ENCODE data around the gene LRMDA.

The LRMDA gene

GRCh38 chr10:75397496-75398199, 33.8 kb upstream of the LRMDA start:
- peaks cover 92% of the 10 kb centered on the region for H3K27me3 ChIP-seq (ENCODE audit: control insufficient read depth, insufficient read depth, low read length)
- no peaks in the 10 kb centered on the region for H3K9me3 ChIP-seq (ENCODE audit: control insufficient read depth, insufficient read depth, low read depth, low read length)
- H3K27ac ChIP-seq (ENCODE audit: low read depth, low read length): no peak overlapping the region
- peaks cover 10% of the 10 kb centered on the region for H3K4me1 ChIP-seq (ENCODE audit: control insufficient read depth, insufficient read depth, low read length)
- peak overlapping the region; percentile 78 for H3K4me3 ChIP-seq (ENCODE audit: low read depth, low read length)
- H3K9ac ChIP-seq (ENCODE audit: low read length): peak overlapping the region; percentile 59
- no peaks in the 10 kb centered on the region for H3K36me3 ChIP-seq (ENCODE audit: control insufficient read depth, insufficient read depth, low read length)

- H3K36me3 ChIP-seq (ENCODE audit: control insufficient read depth, insufficient read depth, low read length): no peaks in the 10 kb centered on the region
- peaks cover 92% of the 10 kb centered on the region for H3K27me3 ChIP-seq (ENCODE audit: control insufficient read depth, insufficient read depth, low read length)
- no peak overlapping the region for H3K27ac ChIP-seq (ENCODE audit: low read depth, low read length)
- peak overlapping the region; percentile 78 for H3K4me3 ChIP-seq (ENCODE audit: low read depth, low read length)
- H3K9ac ChIP-seq (ENCODE audit: low read length): peak overlapping the region; percentile 94
- peaks cover 14% of the 10 kb centered on the region for H3K4me1 ChIP-seq (ENCODE audit: control insufficient read depth, insufficient read depth, low read length)
- H3K9me3 ChIP-seq (ENCODE audit: control insufficient read depth, insufficient read depth, low read depth, low read length): no peaks in the 10 kb centered on the region
Observed at GRCh38 chr10:75398200-75398691, 33.2 kb upstream of the LRMDA start.

- Histone ChIP-seq H3K4me1 (ENCODE audit: control insufficient read depth, insufficient read depth, low read length) (peaks cover 15% of the 10 kb centered on the region), H3K9ac (ENCODE audit: low read length) (peak overlapping the region; percentile 94), H3K36me3 (ENCODE audit: control insufficient read depth, insufficient read depth, low read length) (no peaks in the 10 kb centered on the region), H3K9me3 (ENCODE audit: control insufficient read depth, insufficient read depth, low read depth, low read length) (no peaks in the 10 kb centered on the region), H3K4me3 (ENCODE audit: low read depth, low read length) (peak overlapping the region; percentile 78), H3K27me3 (ENCODE audit: control insufficient read depth, insufficient read depth, low read length) (peaks cover 92% of the 10 kb centered on the region), H3K27ac (ENCODE audit: low read depth, low read length) (no peak overlapping the region)
Observed at GRCh38 chr10:75398692-75399460, 32.5 kb upstream of the LRMDA start.

GRCh38 chr10:75399461-75400162, 31.8 kb upstream of the LRMDA start:
- peaks cover 22% of the 10 kb centered on the region for H3K4me1 ChIP-seq (ENCODE audit: control insufficient read depth, insufficient read depth, low read length)
- no peaks in the 10 kb centered on the region for H3K9me3 ChIP-seq (ENCODE audit: control insufficient read depth, insufficient read depth, low read depth, low read length)
- H3K27ac ChIP-seq (ENCODE audit: low read depth, low read length): no peak overlapping the region
- peak overlapping the region; percentile 78 for H3K4me3 ChIP-seq (ENCODE audit: low read depth, low read length)
- no peaks in the 10 kb centered on the region for H3K36me3 ChIP-seq (ENCODE audit: control insufficient read depth, insufficient read depth, low read length)
- peak overlapping the region; percentile 94 for H3K9ac ChIP-seq (ENCODE audit: low read length)
- H3K27me3 ChIP-seq (ENCODE audit: control insufficient read depth, insufficient read depth, low read length): peaks cover 92% of the 10 kb centered on the region

GRCh38 chr10:75400163-75400770, 31.2 kb upstream of the LRMDA start:
- Histone ChIP-seq H3K9ac (ENCODE audit: low read length) (peak overlapping the region; percentile 94), H3K4me3 (ENCODE audit: low read depth, low read length) (peak overlapping the region; percentile 78), H3K36me3 (ENCODE audit: control insufficient read depth, insufficient read depth, low read length) (no peaks in the 10 kb centered on the region), H3K9me3 (ENCODE audit: control insufficient read depth, insufficient read depth, low read depth, low read length) (no peaks in the 10 kb centered on the region), H3K27me3 (ENCODE audit: control insufficient read depth, insufficient read depth, low read length) (peaks cover 92% of the 10 kb centered on the region), H3K4me1 (ENCODE audit: control insufficient read depth, insufficient read depth, low read length) (peaks cover 28% of the 10 kb centered on the region), H3K27ac (ENCODE audit: low read depth, low read length) (no peak overlapping the region; the same call in 1 of the 2 replicates)

DNA sequence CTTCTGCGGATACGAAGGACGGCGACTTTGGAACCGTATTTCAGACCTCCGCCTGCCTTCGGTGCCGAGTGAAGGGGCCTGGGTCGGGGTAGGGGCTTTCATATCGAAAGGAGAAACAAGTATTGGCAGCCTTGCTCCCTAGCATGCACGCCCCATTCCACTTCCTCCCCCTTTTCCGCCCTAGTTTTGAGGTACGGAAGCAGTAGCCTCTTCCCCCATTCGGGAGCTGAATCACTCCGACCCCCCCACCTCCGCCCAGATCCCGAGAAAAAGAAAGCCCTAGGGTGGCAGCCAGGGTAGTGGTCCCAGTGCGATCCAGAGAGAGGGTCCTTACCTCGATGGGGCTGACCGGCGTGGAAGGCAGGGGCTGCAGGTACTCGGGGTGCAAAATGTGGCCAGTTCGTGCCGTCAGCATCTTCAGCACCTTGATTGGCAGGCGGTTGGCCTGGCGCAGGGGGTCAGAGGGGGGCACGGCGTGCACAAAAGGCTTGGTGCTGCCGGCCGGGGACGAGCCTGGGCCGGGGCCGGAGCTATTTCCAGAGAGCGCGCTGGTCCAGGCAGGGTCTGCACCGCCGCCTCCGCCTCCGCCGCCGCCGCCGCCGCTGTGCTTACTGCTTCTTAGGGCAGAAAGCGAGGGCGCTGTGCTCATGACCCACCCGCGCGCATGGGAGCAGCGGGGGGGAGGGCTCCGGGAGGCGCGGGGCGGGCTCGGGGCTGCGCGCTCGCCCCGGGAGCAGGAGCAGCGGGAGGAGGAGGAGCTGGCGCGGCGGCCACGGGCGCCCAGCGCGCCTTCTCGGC, 30.5 kb upstream of the LRMDA start:
- no peak overlapping the region; the same call in 1 of the 2 replicates for H3K27ac ChIP-seq (ENCODE audit: low read depth, low read length)
- H3K4me3 ChIP-seq (ENCODE audit: low read depth, low read length): peak overlapping the region; percentile 78
- peaks cover 92% of the 10 kb centered on the region for H3K27me3 ChIP-seq (ENCODE audit: control insufficient read depth, insufficient read depth, low read length)
- peaks cover 35% of the 10 kb centered on the region for H3K4me1 ChIP-seq (ENCODE audit: control insufficient read depth, insufficient read depth, low read length)
- no peaks in the 10 kb centered on the region for H3K9me3 ChIP-seq (ENCODE audit: control insufficient read depth, insufficient read depth, low read depth, low read length)
- H3K36me3 ChIP-seq (ENCODE audit: control insufficient read depth, insufficient read depth, low read length): no peaks in the 10 kb centered on the region
- peak overlapping the region; percentile 94 for H3K9ac ChIP-seq (ENCODE audit: low read length)

DNA sequence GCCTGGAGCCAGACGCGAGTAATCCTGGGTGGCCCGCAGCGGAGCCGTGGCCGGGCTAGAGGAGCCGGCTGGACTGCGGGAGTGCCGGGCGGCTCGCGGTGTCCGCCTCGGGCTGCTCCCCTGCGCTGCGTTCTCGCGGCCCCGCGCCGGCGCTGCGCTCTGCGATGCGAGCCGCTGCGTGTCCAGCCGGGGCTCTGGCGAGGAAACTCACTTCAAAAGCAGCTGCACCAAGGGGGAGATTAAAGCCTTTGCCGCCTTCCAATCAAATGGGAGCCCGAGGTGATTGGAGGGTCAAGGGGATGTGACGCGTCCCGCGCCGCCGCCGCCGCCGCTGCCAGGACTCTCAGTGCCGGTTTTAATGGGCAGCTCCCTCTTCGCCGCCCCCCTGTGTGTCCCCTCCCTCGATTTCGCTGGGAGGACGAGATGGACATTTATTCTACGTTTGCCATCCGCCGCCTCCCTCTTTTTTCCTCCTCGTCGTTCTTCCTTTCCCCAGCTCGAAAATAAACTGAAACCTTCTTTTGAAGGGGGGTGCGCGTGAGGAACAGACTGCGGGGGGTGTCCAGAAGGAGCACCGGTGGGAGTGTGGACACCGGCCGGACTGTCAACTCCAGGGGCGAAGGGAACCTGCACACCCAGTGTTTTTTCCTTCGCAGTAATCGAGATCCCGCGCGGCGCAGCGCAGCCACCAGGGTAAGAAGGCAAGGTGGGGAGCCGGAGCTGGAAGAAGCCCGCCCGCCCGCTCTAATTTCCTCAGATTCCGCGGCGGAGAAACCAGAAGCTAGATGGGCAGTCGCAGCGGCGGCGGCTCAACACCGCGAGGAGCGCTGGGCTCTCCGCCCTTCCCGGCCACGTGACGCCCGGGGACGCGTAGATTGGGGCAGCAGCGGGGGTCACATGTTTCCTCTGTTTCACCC, 29.6 kb upstream of the LRMDA start, which contains the start of gene ZNF503:
TSS of gene ZNF503 (minus strand) at position 196 of the 917 bp plus-strand sequence. CDS start 345 bp downstream, outside the sequence.
- Histone ChIP-seq H3K4me1 (ENCODE audit: control insufficient read depth, insufficient read depth, low read length) (peaks cover 44% of the 10 kb centered on the region), H3K9ac (ENCODE audit: low read length) (peak within 1 kb of the TSS; percentile 94), H3K9me3 (ENCODE audit: control insufficient read depth, insufficient read depth, low read depth, low read length) (no peaks in the 10 kb centered on the region), H3K4me3 (ENCODE audit: low read depth, low read length) (peak within 1 kb of the TSS; percentile 78), H3K27me3 (ENCODE audit: control insufficient read depth, insufficient read depth, low read length) (peaks cover 92% of the 10 kb centered on the region), H3K27ac (ENCODE audit: low read depth, low read length) (no peak within 1 kb of the TSS; the same call in 1 of the 2 replicates), H3K36me3 (ENCODE audit: control insufficient read depth, insufficient read depth, low read length) (no peaks in the 10 kb centered on the region)

DNA sequence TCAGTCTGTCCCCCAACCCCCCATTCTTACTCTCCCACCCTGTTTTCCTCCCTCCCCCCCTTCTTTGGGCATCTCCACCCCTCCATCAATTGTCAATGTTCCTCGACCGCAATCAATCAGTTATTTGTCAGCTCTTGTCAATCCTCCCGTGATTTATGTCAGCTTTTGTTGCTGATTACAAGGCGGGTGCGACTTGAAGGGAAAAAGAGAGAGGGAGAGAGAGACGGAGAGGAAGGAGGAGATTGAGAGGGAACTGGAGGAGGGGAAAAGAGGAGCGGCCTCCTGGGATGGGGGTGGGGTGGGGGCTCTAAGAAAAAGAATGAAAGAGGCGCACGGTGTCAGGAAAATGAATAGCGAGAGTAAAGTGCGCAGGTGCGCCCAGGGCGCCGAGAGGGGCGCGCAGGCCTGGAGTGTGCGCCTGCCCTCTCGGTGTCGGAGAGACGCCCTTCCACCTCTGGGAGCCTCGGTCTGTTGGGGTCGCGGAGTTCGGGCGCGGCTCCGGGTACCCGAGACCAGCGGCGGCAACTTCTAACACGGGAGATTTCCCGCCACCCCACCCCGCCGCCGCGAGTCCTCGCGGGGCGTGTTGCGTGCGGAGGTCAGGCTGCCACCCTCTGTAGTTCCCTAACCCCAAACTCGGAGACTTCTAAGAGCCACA, 28.8 kb upstream of the LRMDA start:
- H3K36me3 ChIP-seq (ENCODE audit: control insufficient read depth, insufficient read depth, low read length): no peaks in the 10 kb centered on the region
- H3K4me3 ChIP-seq (ENCODE audit: low read depth, low read length): peak overlapping the region; percentile 78
- H3K9ac ChIP-seq (ENCODE audit: low read length): peak overlapping the region; percentile 78
- peaks cover 92% of the 10 kb centered on the region for H3K27me3 ChIP-seq (ENCODE audit: control insufficient read depth, insufficient read depth, low read length)
- peaks cover 46% of the 10 kb centered on the region for H3K4me1 ChIP-seq (ENCODE audit: control insufficient read depth, insufficient read depth, low read length)
- H3K27ac ChIP-seq (ENCODE audit: low read depth, low read length): no peak overlapping the region; the same call in 1 of the 2 replicates
- H3K9me3 ChIP-seq (ENCODE audit: control insufficient read depth, insufficient read depth, low read depth, low read length): no peaks in the 10 kb centered on the region

All from HUES6 (cell line).